HG03565 (cell line): ENCODE measurements around the gene CEACAM18.
"Not testable (repeated sequence)": the region's sequence is repeated elsewhere in the genome, so short reads cannot be mapped to it uniquely, and the experiment has no call there.

Experiments used
- ATAC-seq: cut with Tn5 transposase; IDR thresholded peaks from one replicate; pipeline ENCODE4 v1.9.1; 2021; ENCODE audit warnings: mild to moderate bottlenecking, moderate library complexity; ENCODE audit not compliant: unreplicated experiment

CEACAM18 gene

GRCh38 chr19:51489113-51489512, 10.8 kb downstream of the CEACAM18 start:
- ATAC-seq = no peak

GRCh38 chr19:51490676-51491075, 12.3 kb downstream of the CEACAM18 start:
- ATAC-seq = no peak

- no peak for ATAC-seq
These were observed 13.2 kb downstream of the CEACAM18 start for GRCh38 chr19:51491586-51491985.

GRCh38 chr19:51493776-51494175, 15.4 kb downstream of the CEACAM18 start:
- ATAC-seq = no peak

GRCh38 chr19:51497666-51498065, 19.3 kb downstream of the CEACAM18 start:
- ATAC-seq = no peak

GRCh38 chr19:51500931-51501330, 22.6 kb downstream of the CEACAM18 start:
- ATAC-seq = not testable (repeated sequence)

- no peak for ATAC-seq
These were observed 23.4 kb downstream of the CEACAM18 start, which contains the start of gene SIGLEC12 for GRCh38 chr19:51501594-51502263. SIGLEC12 (minus strand) TSS chr19:51501800; CDS start chr19:51501733, 67 bp downstream.

GRCh38 chr19:51503286-51503817, 25.0 kb downstream of the CEACAM18 start:
- ATAC-seq = no peak

GRCh38 chr19:51503896-51504295, 25.6 kb downstream of the CEACAM18 start:
- ATAC-seq = no peak

- ATAC-seq = no peak
These were observed 27.6 kb downstream of the CEACAM18 start for GRCh38 chr19:51505904-51506303.

- no peak for ATAC-seq
These were observed 28.9 kb downstream of the CEACAM18 start for GRCh38 chr19:51507192-51507591.

GRCh38 chr19:51507640-51508058, 29.3 kb downstream of the CEACAM18 start:
- ATAC-seq = no peak

GRCh38 chr19:51508059-51508733, 29.9 kb downstream of the CEACAM18 start:
- no peak for ATAC-seq

GRCh38 chr19:51509823-51510660, 31.7 kb downstream of the CEACAM18 start:
- no peak for ATAC-seq

- no peak for ATAC-seq
These were observed 33.0 kb downstream of the CEACAM18 start for GRCh38 chr19:51511353-51511752.

- ATAC-seq = no peak
These were observed 35.6 kb downstream of the CEACAM18 start for GRCh38 chr19:51513968-51514367.

- ATAC-seq = no peak
These were observed 36.6 kb downstream of the CEACAM18 start for GRCh38 chr19:51514866-51515481.

GRCh38 chr19:51520728-51521127, 42.4 kb downstream of the CEACAM18 start:
- ATAC-seq = no peak

GRCh38 chr19:51521357-51521756, 43.0 kb downstream of the CEACAM18 start:
- no peak for ATAC-seq

GRCh38 chr19:51521781-51522180, 43.4 kb downstream of the CEACAM18 start:
- no peak for ATAC-seq
